Upper lobe of right lung (tissue), 1 donor: ENCODE results near the gene PNPO. TPM values are rescaled to one million over a fixed set of nuclear protein-coding genes. Genes with fewer than 3 reads are reported as not detected.
A peak's percentile ranks its signal among the peaks of the same experiment; 100 is the strongest.

Experiments used
- ATAC-seq: fragments of 200-7000 bp; cut with Tn5 transposase; one replicate; pipeline ENCODE4 v1.9.1; 2020; ENCODE audit warnings: mild to moderate bottlenecking, moderate library complexity
- DNase-seq: peaks from one replicate; pipeline ENCODE4 v3.0.0-alpha.2; 2020
- H3K27ac ChIP-seq: fragments of 200-600 bp; one replicate; pipeline ENCODE4 v1.8.0; 2022
- H3K27me3 ChIP-seq: fragments of 200-600 bp; one replicate; pipeline ENCODE4 v1.8.0; 2022; ENCODE audit warnings: mild to moderate bottlenecking
- H3K36me3 ChIP-seq: fragments of 200-600 bp; one replicate; pipeline ENCODE4 v1.8.0; 2022
- H3K4me1 ChIP-seq: fragments of 200-600 bp; one replicate; pipeline ENCODE4 v1.8.0; 2022
- H3K4me3 ChIP-seq: fragments of 200-600 bp; one replicate; pipeline ENCODE4 v1.8.0; 2022; ENCODE audit warnings: mild to moderate bottlenecking
- H3K9me3 ChIP-seq: fragments of 200-600 bp; one replicate; pipeline ENCODE4 v1.8.0; 2022
- CTCF ChIP-seq: fragments of 200-600 bp; IDR thresholded peaks from one replicate; pipeline ENCODE4 v1.8.0; 2022; ENCODE audit warnings: antibody characterized with exemption
- intact Hi-C: fragments of 100-400 bp; cut with DNase I; formaldehyde crosslinking; loops from one replicate; pipeline ENCODE4 v1.11.0; 2022
- total RNA-seq: library from RNA; stranded (reverse); fragmentation: NEBNext Ultra II Directional; extraction: Animal tissue kit (Norgen Biotek cat#: 25700); gene quantifications from one replicate; pipeline ENCODE4 v1.2.1, GENCODE V29; 2021
- donor health status: DM: no; HTN: yes; CAD: no; lungs with severe emphysema.

PNPO gene
- total RNA-seq, 1 donor from 2014 or later, result 29.4 TPM

DNA sequence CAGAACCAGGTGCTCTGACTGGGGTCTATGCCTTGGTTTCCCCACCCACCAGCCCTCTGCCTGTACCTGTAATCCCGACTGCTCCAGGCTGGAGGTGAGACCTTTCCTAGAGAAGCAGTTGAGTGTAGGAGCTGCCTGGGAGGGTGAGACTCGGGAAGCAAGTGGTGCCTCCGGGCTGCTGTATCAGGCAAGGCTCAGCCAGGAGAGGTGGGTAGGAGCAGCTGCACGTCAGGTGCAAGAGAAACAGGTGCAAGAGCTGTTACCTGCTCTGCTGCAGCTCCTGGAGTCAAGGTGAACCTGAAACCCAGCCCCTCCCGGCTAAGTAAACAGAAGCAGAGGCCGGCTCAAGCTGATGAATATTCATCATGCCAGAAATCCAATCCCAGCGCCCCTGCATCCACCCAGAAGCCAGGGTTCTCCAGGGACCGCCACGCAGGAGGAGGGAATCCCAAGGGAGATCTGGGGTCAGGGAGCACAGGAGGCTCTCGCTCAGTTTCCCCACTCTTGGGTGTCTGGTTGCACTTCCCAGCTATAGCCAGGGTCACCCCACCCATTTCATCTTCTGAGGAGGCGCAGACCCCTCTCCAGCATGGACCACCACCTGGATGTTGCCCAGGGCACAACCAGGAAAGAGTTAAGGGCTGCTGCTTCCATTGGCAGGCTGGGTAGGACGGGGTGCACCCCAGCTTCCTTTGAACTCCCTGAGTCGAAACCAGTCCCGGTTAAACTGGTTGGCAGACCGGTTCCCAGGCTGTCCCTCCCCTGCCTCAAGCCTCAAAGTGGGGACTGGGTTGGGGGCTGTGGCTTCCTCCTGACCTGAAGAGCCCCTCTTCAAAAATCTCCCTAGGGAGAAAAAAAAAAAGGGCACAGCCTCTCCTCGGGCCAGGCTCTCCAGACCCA is 16.5 kb downstream of the PNPO start, which contains the start of gene PRR15L:
Gene PRR15L (minus strand): TSS at position 293 of the 900 bp plus-strand sequence. CDS start 4,649 bp downstream, outside the sequence.
- ATAC-seq (peak; percentile 77), DNase-seq (peak; percentile 82)
- Histone ChIP-seq H3K4me3 (peak within 1 kb of the TSS; percentile 50), H3K4me1 (peaks cover 1% of the 10 kb centered on the region), H3K27me3 (no peaks in the 10 kb centered on the region), H3K36me3 (no peaks in the 10 kb centered on the region), H3K9me3 (no peaks in the 10 kb centered on the region), H3K27ac (peak within 1 kb of the TSS; percentile 88)
- TF ChIP-seq CTCF, result no peak
- intact Hi-C loops, result no loop called here

DNA sequence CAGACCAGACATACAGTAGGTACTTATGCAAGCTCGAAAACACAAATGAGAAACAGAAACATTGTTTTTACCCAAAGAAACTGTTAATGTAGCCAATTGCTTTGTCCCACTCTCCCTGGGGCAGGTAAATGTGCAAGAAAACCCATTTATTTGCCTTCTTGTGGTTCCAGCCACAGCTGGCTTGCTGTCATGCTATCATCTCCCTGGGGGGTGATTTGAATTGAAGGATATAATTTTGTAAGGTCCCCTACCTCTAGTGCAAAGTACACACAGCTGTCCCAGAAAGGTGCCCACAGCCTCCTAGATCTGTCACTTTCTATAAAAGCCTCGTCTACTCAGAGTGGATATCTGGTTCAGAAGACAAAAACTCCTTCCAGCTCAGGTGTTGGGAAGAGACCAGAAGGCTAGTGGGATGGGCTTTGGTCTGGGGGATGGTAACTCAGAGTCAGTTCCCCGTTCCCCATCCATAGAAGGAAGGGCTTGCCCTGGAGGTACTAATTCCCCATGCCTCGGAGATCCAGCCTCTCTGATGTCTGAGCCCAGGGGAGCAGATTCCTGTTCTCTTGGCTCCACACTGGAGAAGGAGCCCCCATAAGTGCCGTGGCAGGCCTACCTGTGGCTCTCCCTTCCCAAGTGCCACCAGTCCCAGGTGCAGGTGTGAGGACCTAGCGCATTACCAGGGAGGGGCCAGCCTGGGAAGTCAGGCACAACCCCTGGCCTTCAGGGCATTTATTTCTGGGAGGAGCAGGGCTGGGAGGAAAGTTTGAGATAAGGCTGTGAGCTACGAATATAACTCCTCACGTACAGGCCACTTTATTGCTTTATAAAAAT is 18.7 kb downstream of the PNPO start:
- Histone ChIP-seq H3K4me1 (no peaks in the 10 kb centered on the region), H3K36me3 (no peaks in the 10 kb centered on the region), H3K9me3 (no peaks in the 10 kb centered on the region), H3K27ac (no peak overlapping the region), H3K4me3 (no peak overlapping the region), H3K27me3 (no peaks in the 10 kb centered on the region)
- intact Hi-C loops, result no loop called here
- DNase-seq (no peak), ATAC-seq (no peak)
- TF ChIP-seq CTCF, result no peak

DNA sequence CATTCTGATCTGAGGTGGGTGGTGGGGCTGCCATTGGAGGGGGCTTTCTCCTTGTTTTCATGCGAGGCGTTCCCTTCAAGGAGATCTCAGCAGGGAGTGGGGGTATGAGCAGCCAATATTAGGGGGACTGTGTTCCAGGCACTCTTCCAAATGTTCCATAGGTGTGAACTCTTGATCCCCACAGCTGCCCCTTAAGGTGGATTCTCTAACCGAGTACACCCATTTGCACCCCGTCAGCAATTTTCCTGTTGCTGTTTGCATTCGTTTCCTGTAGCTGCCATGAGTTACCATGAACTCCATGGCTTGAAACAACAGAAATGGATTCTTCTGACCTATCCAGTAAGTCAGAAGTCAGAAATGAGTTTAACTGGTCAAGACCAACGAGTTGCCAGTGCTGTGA is 20.0 kb downstream of the PNPO start:
- Histone ChIP-seq H3K36me3 (no peaks in the 10 kb centered on the region), H3K9me3 (no peaks in the 10 kb centered on the region), H3K4me1 (peaks cover 5% of the 10 kb centered on the region), H3K27me3 (no peaks in the 10 kb centered on the region), H3K27ac (no peak overlapping the region), H3K4me3 (no peak overlapping the region)
- intact Hi-C loops, result no loop called here
- no peak for DNase-seq
- ATAC-seq, result no peak
- TF ChIP-seq CTCF, result no peak

DNA sequence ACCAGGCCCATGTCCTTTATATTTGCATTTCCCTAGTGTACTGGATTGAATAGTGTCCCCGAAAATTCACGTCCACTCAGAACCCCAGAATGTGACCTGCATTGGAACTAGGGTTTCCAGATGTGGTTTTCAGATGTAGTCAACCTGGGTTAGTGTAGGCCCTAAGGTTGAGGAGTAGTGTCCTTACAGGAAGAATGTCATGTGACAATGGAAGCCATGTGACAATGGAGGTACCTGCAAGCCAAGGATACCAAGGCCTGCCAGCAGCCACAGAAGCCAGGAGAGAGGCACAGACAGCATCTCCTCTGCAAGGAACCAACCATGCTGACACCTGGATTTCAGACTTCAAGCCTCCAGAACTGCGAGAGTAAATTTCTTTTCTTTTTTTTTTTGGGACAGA is 21.5 kb downstream of the PNPO start:
- Histone ChIP-seq H3K36me3 (no peaks in the 10 kb centered on the region), H3K27ac (no peak overlapping the region), H3K4me1 (peaks cover 5% of the 10 kb centered on the region), H3K4me3 (no peak overlapping the region), H3K9me3 (no peaks in the 10 kb centered on the region), H3K27me3 (no peaks in the 10 kb centered on the region)
- DNase-seq, result no peak
- intact Hi-C loops, result no loop called here
- TF ChIP-seq CTCF, result no peak
- no peak for ATAC-seq

DNA sequence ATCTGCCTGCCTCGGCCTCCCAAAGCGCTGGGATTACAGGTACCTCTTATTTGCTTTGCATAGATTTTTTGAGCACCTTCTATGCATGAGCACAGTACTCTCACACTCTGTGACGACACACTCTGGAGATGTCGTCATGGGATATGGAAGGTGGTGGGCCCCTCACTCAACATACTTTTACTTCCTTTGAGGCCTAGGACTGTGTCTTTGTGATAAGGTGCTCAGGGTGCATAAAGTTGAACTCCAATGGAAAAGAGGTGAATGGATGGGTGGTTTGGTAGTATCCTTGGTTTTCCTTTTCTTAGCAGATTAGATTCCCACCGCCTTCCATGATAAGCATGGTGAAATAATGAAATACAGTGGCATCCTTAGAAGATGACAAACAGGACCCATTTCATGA is 23.5 kb downstream of the PNPO start:
- Histone ChIP-seq H3K27ac (no peak overlapping the region), H3K4me1 (peaks cover 5% of the 10 kb centered on the region), H3K4me3 (no peak overlapping the region), H3K27me3 (no peaks in the 10 kb centered on the region), H3K36me3 (no peaks in the 10 kb centered on the region), H3K9me3 (no peaks in the 10 kb centered on the region)
- ATAC-seq (no peak), DNase-seq (no peak)
- intact Hi-C loops, result no loop called here
- no peak for TF ChIP-seq CTCF
